Fibroblast of the aortic adventitia (primary cell): ENCODE data around the gene NHSL2. TPM values are rescaled to one million over a fixed set of nuclear protein-coding genes. Genes with fewer than 3 reads are reported as not detected.

Source experiments
- DNase-seq: peaks from one replicate; pipeline ENCODE4 v3.0.0-alpha.2; 2010; ENCODE audit warnings: low read depth
- H3K4me3 ChIP-seq: 2 replicates; pipeline ENCODE4 v1.5.1; 2011; ENCODE audit warnings: low read depth, mild to moderate bottlenecking, control low read depth, low read length, moderate library complexity
- total RNA-seq: library from RNA; depleted of rRNA; stranded (reverse); fragments of >200 nt; gene quantifications from 2 replicates; pipeline ENCODE4 v1.2.3, GENCODE V29; 2012; ENCODE audit warnings: low replicate concordance
- TF ChIP-seq, protein P1 (sequence below): IDR thresholded peaks from 2 replicates; pipeline ENCODE4 v1.5.1; 2011; ENCODE audit warnings: mild to moderate bottlenecking, low read length, control low read depth, inconsistent platforms; ENCODE audit not compliant: insufficient read depth

The NHSL2 gene
- total RNA-seq, 1 donor = 6.8 TPM

DNA sequence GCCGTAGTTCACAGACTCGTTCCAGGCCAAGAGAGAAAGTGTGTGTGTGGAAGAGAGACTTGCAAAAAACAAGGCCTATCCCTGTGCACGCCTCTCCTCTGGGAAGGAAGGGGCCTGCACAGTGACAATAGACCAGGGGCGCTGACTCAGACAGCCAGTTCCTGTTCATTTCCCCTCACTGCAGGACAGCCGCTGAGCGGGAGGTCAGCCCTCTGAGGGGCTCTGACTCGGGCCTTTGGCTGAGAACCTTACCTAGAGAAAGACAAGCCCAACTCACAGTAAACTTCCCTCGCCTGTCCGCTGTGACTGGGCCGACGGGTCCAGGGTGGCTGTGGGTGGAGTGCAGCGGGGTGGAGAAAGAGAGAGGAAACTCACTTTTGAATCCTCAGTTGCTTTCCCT is 169.0 kb downstream of the NHSL2 start:
- TF ChIP-seq, protein P1, sequence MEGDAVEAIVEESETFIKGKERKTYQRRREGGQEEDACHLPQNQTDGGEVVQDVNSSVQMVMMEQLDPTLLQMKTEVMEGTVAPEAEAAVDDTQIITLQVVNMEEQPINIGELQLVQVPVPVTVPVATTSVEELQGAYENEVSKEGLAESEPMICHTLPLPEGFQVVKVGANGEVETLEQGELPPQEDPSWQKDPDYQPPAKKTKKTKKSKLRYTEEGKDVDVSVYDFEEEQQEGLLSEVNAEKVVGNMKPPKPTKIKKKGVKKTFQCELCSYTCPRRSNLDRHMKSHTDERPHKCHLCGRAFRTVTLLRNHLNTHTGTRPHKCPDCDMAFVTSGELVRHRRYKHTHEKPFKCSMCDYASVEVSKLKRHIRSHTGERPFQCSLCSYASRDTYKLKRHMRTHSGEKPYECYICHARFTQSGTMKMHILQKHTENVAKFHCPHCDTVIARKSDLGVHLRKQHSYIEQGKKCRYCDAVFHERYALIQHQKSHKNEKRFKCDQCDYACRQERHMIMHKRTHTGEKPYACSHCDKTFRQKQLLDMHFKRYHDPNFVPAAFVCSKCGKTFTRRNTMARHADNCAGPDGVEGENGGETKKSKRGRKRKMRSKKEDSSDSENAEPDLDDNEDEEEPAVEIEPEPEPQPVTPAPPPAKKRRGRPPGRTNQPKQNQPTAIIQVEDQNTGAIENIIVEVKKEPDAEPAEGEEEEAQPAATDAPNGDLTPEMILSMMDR = no peak
- H3K4me3 ChIP-seq = no peak overlapping the region
- no peak for DNase-seq

DNA sequence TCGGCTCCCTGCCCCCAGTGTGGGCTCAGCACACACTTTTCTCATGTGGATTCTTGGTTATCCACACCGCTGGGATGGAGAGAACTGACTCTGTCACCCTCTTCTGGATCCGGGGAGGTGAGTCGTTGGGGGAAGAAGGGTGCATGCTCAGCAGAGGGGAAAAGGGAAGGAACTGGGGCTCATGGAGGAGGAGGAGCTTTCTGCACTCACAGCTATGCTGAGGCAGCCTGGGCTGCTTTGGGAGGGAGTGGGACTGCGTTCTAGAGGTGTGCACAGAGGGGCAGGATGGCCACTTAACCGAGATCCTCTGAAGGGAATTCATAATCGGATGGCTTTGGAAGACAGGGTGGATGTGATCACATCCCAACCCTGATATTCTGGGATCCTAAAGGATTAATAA is 169.5 kb downstream of the NHSL2 start:
- DNase-seq = no peak
- H3K4me3 ChIP-seq = no peak overlapping the region
- TF ChIP-seq, protein P1 = no peak

DNA sequence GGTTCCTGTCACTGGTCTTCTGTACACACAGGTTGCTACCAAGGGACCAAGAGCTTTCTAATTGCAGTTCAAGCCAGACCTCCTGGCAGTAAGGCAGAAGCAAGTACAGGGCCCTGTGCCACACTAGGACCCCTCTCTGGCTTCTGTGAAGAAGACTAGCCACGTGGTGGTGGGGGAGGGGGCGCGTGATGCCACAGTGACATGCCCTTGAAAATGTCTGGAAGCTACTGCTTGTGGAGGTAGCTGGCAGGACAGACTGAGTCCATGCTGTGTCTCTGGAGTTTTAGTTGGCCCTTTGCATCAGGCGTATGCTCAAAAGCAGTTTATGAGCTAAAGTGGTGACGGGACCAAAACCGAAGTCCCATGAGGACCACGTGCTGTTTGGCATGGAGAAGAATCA is 170.2 kb downstream of the NHSL2 start:
- TF ChIP-seq, protein P1 = no peak
- H3K4me3 ChIP-seq = no peak overlapping the region
- no peak for DNase-seq

DNA sequence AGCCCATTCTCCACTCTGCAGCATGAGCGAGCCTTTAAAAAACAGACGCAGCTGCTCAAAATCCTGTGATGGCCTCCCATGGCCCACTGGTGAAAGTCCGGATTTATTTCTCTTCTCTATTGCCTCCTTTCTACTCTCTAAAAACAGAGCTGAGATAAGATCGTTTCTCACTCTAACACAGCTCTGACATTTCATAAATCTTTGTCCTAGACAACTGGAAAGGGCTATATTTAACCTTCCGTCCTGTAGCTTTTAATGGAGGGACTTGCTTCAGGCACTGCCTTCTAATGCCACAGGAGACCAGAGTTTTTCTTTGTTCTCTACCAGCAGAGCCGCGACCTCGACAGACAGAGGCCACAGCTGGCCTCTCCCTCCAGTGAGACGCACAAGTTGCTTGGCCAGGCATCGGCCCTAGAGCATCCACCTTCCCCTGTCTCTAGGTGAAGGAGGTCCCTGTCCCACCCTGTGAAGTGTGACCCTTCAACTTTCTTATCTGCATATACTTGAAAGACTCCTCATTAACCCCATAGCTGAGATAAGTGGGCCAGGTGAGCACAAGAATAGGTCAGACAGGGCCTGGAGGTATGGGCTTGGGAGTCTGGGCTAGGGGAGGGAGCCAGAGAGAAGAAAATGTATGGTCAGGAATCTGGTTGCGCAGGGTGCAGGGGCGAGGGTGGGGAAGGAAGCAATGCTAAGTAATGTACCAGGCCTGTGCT is 171.1 kb downstream of the NHSL2 start:
- H3K4me3 ChIP-seq = no peak overlapping the region
- no peak for DNase-seq
- TF ChIP-seq, protein P1 = no peak

DNA sequence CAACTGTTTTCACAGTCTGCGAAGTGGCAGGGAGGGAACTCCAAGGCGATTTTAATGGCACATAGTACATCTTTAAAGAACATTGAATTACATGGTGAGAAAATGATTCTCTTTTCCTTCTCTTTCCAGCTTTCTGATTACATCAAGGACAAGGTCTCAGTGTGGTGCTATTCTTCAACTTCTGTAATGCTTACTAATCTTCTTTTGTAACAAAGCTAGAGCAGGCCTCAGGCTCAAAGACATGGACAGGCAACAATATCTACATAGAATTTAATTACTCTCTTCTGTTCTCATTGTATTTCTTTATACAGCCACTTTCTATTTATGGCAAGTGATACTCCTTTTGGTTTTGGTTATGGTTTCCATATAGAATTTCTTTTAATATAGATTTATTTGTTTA is 172.6 kb downstream of the NHSL2 start:
- TF ChIP-seq, protein P1 = no peak
- no peak for DNase-seq
- H3K4me3 ChIP-seq = no peak overlapping the region

DNA sequence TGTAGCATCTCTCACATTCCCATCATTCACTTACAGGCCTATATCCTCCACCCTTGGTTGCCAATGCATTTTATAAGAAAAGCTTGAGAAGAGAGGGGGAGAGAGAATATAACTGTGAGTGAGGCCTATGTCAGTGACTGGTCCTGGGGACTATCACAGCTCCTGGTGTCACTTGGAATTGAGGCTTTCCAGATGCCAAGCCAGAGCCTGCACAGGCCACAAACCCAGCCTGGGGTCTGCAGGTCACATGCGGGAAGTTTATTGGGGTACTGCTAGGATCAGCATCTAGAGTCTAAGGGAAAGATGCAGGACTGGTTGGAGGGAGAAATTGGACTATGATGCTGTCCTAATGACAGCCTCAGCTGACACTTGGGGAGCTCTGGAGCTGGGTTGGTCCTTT is 173.5 kb downstream of the NHSL2 start:
- TF ChIP-seq, protein P1 = no peak
- H3K4me3 ChIP-seq = no peak overlapping the region
- DNase-seq = no peak

DNA sequence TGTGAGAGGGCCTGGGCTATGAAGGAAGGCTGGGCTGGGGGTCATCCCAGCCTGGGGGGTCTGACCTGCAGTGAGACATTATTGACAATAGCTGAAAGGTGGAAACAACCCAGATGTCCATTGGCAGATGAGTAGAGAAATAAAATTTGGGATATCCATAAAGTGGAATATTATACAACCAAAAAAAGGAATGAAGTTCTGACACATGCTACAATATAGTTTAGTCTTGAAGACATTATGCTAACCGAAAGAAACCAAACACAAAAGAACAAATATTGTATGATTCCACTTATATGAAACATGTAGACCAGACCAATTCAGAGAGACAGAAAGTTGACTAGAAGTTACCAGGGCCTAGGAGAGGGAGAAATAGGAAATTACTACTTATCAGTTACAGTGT is 176.3 kb downstream of the NHSL2 start:
- H3K4me3 ChIP-seq = no peak overlapping the region
- DNase-seq = no peak
- TF ChIP-seq, protein P1 = no peak
